Fibroblast of mammary gland (primary cell): Measurements from ENCODE around the gene COX7C.

ENCODE experiments used
- DNase-seq: peaks from one replicate; pipeline ENCODE4 v3.0.0-alpha.2; 2010; ENCODE audit warnings: low read depth
- H3K4me3 ChIP-seq: 2 replicates; pipeline ENCODE4 v1.5.1; 2011; ENCODE audit warnings: low read depth, mild to moderate bottlenecking, low read length, moderate library complexity; ENCODE audit not compliant: control insufficient read depth
- TF ChIP-seq, protein P1 (sequence below): conservative IDR thresholded peaks from 2 replicates; pipeline ENCODE4 v1.5.1; 2011; ENCODE audit warnings: low read depth, low read length, inconsistent platforms; ENCODE audit not compliant: control insufficient read depth, insufficient read depth

COX7C gene

DNA sequence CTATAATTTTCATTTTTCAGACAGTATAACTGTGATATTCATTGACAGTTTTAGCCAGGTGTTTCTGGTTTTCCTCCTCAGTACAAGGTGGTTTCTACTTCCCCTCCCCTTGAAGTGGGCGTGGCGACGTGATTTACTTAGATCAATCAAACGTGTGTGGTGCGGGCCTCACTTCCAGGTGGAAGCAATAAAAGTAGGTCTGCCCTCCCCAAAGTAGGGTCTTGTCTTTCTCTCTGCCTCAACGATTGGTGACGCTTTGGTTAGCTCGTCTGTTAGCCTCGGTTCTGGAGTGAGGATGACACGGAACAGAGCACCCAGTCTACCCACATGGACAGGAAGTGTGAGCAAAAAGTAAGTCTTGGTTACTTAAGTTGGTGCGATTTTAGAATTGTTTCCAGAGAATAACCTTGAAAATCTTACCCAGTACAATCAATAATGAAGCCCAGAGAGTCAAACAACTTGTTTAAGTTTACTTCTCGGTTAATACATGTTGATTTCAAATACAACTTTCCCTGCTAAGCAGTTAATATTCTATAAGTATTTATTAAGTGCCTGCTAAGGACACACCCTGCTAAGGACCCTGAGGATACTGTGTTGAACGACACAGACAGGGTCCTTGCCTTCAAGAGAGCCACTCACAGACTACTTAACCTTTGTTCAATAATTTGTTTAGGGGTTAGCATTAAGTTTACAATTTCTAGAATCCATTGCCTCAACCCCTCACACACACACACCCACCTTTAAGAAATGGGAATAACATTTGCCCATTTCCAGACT is 48.4 kb downstream of the COX7C start:
- H3K4me3 ChIP-seq, result no peak overlapping the region
- DNase-seq, result no peak
- TF ChIP-seq, protein P1, sequence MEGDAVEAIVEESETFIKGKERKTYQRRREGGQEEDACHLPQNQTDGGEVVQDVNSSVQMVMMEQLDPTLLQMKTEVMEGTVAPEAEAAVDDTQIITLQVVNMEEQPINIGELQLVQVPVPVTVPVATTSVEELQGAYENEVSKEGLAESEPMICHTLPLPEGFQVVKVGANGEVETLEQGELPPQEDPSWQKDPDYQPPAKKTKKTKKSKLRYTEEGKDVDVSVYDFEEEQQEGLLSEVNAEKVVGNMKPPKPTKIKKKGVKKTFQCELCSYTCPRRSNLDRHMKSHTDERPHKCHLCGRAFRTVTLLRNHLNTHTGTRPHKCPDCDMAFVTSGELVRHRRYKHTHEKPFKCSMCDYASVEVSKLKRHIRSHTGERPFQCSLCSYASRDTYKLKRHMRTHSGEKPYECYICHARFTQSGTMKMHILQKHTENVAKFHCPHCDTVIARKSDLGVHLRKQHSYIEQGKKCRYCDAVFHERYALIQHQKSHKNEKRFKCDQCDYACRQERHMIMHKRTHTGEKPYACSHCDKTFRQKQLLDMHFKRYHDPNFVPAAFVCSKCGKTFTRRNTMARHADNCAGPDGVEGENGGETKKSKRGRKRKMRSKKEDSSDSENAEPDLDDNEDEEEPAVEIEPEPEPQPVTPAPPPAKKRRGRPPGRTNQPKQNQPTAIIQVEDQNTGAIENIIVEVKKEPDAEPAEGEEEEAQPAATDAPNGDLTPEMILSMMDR, result no peak

DNA sequence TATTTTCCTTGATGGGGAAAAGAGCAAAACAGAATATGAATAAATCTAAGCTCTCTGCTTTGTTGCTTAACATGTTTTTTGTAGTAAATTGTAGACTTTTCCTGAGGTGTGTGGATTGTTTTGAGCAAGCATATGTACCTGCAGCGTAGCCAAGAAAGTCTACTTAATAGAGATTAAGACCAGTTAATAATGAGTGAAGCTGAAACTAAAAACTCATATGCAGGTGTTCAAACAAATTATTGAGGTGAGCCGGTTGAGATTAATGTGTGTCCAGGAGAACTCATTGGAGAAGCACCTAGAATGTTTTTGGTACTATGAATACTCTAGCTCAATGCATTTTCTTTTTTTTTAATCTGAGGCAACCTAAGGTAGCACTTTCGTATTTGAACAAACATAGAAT is 49.2 kb downstream of the COX7C start:
- TF ChIP-seq, protein P1, result no peak
- H3K4me3 ChIP-seq, result no peak overlapping the region
- no peak for DNase-seq
